Daoy (cell line): ENCODE data around the gene C20orf144. TPM values are rescaled to one million over a fixed set of nuclear protein-coding genes. Genes with fewer than 3 reads are reported as not detected.

Experiments
- DNase-seq: peaks from one replicate; pipeline ENCODE4 v3.0.0-alpha.2; 2015; ENCODE audit warnings: low read depth
- total RNA-seq: library from RNA; depleted of rRNA; stranded (reverse); fragments of >200 nt; shearing (Covaris generic); gene quantifications from 2 replicates; pipeline ENCODE4 v1.2.3, GENCODE V29; 2014

Gene C20orf144
- total RNA-seq, 1 experiment from 2014 or later = not detected

DNA sequence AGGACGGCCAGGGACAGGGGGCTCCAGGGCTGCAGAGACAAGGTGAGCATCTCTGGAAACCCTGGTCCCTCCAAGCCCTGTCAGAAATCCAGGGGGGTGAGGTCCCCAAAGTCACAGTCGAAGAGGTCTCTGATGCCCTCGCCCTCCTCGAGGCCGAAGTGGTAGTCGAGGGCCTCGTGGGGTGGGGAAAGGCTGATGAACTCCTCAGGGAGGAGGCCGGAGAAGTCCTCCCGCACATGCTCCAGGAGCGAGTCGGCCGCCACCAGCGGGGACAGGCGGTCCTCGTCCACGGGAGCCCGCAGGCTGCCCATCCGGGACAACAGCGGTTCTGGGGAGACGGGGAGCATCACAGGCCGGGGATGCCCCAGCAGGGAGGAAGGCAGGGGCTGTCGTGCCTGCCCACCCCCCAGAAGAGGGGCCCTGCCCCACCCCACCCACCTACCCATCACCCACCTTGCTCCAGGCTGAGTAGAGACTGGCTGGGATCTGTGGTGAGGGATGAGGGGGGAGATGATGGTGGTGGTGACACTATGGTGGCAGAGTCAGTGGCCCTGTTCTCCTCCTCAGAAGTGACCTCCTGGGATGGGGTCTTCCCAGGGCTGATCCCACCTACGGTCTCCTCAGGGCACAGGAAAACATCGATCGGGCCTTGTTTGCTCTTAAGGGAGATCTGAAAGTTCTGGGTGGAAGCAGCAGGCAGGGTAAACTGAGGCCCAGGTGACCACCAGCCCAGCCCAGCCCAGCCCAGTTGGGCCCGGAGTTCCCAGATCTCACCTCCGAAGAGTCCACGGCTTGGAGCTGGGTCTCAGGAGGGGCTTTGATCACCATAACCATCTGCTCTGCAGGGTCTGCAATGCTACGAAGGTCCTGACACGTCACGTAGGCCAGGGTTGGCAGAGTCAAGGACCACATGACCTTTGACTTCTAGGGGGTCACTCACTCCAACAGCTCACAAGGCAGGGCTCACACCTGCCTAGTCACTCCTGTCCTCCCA lies 14.8 kb downstream of the C20orf144 start:
- no peak for DNase-seq

DNA sequence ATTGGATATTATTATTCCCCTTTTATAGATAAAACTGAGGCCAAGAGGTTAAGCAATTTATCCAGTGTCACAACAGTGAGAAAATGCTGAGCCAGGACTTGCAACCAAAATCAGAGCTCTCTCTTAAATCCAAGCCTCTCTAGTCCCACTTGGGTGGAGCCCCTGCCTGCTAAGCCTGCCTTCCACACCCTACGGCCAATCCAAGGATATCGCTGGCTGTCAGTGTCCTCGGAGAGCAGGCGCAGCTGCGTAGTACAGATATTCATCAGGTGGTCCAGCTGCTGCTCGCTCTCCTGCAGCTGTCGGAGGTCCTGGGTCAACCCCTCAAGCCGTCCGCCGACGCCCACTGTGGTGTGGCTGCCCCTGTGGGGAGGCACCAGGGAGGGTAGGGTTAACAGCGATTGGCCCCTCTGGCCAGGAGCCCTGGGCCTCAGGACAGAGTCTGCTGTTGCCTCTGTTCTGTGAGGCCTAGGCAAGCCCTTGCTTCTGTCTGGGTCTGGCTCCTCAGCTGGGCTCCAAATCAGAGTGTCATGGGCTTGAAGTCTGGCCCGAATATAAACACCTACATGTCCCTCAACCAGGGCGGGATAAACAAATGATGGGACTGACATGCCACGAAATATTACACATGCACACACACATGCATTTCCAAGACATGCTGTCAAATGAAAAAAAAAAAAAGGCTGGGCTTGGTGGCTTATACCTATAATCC lies 16.0 kb downstream of the C20orf144 start:
- no peak for DNase-seq

DNA sequence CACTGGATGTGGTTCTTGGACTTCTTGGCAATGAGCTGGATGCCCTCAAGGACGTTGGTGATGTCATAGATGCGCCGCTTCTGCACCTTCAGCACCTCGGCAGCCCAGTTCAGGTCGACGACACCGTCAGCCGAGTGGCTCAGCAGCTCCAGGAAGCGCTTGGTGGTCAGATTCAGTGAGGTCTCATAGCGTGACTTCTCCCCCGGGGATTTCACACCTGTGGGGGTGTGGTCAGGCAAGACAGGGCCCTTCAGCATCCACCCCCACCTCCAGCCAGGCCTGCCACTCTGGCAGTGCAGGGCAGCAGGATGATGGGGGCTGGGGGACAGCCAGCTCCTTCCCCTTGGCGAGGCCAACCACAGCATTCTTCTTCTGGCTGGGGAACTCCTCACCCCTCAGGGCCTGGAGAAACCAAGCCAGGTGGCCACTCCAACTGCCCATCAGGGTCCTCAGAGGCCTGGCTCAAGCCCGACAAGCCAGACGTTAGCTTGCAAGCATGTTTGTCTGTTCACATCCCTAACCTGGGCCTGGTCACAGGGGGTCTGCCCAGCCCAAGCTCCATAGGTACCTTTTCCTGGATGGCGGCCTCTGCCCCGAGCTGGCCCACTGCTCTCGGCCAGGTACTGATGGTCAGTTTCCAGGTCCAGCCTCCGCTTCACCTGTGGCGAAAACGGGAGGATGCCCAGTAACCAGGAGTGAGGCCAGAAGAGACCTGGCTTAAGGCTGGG lies 17.8 kb downstream of the C20orf144 start:
- no peak for DNase-seq

DNA sequence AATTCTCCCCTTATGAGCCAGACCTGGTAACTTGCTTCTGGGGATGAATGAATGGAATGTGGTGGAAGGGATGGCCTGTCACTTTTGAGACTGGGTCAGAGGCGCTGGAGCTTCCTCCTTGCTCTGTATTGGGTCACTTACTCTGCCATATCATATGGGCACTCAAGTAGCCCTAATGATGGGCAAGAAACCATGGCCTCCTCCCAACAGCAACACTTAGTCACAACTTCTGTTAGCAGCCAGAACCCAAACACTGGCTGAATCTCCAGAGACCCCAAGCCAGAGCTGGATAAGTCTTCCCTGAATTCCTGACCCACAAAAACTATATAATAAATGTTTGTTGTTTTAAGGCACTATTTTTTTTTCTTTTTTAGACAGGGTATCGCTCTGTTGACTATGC lies 18.6 kb downstream of the C20orf144 start:
- DNase-seq = peak; percentile 47

DNA sequence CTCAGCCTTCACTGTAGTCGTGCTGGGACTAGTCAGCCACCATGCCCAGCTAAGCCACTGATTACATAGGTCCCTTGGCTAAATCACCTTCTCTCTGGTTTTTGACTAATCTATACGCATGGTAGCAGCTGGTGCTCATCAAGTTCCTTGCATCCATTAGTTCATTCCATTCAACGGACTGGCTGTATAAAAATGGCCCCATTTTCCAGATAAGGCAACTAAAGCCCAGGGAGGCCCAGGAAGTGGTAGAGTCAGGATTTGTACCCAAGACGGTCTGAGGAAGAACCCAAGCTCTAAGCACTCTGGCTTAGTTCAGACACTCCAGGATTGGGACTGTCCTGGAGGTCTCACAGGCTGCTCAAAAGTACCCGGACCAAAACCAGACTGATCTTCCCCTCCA lies 19.2 kb downstream of the C20orf144 start:
- no peak for DNase-seq

DNA sequence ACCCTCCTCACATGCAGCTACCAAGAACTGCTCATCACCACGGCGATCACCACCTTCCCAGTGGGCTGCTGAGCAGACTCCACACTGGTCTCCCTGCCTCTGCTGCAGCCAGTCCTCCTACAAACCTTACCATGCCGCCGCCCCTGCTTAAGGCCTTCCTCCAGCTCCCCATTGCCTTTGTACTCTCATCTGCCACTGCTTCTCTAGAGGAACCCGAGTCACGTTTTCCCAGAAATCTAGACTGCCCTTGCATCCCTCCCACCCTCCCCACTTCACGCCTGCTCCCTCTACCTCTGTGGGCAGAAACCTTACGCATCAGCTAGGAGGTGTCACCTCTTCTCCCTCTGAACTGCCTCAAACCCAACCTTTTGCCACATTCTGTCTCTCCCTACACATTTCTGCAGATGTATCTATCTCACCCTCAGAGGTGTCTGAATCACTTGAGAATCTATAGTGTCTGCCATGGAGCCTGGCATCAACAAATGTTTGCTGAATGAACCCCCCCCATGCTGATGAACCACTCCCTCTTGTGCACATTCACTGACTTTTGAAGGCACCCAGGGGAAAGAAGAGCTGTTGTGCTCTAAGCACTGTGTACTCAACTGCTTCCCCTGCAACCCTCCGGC lies 19.7 kb downstream of the C20orf144 start:
- no peak for DNase-seq

DNA sequence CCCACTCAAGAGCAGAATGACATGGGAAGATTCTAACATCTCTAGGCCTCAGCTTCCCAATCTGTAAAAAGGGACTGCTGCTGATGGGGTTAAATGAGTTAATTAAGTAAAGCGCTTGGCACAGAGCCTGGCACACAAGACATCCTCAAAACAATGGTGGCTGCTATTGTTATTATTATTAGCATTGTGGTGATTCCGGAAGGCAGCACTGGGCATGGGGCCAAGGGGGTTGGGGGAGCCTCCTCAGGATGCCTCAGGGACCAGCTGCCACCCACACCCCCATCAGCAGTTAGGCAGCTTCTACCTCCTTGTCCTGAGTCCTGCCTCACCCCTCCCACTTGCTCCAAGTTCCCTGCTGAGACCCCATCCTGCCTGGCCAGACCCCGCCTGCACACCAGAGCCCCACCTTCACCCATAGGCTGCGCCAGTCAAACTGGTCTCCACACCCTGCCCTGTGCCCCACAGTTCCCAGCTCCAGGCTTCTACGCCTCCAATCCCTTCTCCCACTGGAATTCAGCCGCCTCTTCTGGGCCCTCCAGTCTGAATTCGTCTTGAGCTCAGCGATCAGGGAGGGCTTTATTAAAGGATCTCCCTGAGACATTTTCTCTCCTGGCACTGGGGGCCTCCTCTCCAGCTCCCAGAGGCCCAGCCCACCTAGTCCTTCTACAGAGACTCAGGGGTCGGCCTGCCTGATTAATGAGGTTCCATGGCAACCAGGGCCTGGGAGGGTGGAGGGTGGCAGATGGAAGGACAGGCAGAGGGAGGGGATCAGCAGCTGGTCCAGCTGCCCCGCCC lies 22.6 kb downstream of the C20orf144 start:
- no peak for DNase-seq

DNA sequence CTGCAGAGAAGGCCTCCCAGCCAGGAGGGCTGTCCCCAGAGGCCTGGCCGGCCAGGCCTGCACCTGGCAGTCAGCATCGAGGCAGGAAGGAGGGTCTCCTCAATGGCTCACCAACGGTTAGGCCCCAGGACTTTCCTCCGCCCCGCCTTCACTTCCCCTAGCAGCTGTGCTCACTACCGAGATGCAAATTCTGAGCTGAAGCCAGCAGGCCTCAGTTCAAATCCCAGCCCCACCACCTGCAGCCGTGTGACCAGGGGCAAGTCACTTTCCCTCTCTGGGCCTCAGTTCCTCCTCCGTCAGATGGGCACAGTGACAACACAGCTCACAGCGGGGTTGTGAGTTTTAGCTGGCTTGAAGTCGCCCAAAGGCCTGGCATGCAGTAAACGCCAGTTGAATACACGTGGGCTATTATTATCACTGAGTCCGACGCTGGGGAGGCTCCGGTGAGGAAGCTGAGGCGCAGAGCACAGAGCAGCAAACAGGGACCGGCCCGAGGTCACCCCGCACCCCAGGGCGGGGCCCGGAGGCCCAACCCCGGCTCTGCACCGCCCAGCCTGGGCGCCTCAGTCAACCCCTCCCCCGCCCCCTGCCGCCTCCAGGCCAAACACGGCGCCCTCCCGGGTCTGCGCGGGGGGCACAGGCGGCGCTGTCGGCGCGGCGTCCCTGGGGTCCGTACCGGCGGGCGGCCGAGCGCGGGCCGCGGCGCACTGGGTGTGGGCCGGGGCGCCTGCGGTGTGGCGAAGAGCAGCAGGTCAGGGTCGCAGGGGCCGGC lies 23.4 kb downstream of the C20orf144 start:
- DNase-seq = peak; percentile 47

DNA sequence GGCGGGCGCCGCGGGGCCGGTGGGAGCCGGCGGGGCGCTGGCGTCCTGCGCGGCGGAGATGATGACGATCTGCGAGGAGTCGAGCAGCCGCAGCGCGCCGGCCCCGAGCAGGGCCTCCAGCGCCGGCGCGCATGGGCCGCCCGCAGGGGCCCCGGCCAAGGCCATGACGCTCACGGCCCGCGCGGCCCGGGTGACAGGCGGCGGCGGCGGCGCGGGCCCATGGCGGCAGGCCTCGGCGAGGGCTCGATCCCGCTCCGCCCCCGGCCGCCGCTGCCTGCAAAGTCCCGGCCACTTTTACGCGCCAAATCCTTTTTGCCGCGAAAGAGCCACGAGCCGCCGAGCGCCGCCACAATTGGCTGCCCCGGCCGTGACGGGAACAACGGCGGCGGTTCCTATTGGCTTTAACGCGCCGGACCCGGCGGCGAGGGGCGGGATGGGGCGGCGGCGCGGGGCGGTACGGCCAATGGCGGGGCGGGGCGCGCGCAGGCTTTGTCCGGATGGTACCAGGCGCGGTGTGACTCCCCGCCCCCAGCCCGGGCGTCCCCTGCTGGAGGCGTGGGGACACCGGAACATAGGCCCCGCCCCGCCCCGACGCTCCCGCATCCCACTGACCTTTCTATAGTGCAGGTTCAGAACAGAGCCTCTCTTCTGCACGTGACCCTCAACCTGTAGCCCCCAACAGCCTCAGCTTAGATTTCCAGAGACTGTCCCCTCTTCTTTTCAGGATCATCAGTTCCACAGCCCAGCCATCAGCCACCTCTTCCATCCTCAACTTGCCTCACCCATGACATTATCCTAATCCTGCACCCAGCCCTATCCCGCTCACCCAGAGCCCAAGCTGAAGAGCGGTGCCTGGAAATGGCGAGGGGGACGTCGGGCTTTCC lies 24.2 kb downstream of the C20orf144 start, which contains the start of gene E2F1:
Gene E2F1, minus strand, starts transcription at position 286 of the 884 bp plus-strand sequence. Its CDS starts 121 bp downstream, at position 165.
- DNase-seq = peak; percentile 98

DNA sequence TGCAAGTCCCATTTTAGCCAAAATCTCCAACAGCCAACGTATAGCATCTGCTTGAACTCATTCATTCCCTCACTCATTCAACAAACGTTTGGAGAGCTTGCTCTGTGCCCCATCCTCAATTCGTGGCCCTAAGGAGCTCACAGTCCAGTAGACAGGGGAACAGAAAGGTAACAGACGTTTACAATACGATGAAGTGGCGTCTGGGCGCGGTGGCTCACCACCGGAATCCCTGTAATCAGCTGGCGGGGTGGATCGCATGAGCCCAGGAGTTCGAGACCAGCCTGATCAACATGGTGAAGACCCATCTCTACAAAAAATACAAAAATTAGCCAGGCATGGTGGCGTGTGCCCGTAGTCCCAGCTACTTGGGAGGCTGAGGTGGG lies 24.8 kb downstream of the C20orf144 start:
- DNase-seq = no peak

DNA sequence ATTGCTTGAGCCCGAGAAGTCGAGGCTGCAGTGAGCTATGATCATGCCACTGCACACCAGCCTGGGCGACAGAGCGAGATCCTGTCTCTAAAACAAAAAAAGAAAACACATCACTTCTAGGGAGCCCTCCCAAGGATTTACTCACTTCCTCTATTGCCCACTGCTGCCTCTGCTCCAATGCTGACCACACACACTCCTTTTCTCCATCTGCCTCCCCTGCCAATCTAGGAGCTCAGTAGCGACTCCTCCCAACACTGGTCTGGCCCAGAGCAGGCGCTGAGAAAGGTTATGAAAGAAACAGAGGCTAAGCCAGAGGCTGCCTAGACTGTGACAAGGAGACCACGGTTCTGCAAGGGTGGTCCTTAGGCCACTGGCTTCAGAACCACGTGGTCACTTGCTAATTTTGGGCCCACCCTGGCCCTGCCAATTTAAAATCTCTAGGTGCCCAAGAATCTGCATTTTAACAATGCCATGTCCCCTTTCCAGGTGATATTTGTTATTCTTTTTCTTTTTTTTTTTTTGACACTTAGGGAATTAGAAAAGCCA lies 25.3 kb downstream of the C20orf144 start:
- DNase-seq = peak; percentile 78

DNA sequence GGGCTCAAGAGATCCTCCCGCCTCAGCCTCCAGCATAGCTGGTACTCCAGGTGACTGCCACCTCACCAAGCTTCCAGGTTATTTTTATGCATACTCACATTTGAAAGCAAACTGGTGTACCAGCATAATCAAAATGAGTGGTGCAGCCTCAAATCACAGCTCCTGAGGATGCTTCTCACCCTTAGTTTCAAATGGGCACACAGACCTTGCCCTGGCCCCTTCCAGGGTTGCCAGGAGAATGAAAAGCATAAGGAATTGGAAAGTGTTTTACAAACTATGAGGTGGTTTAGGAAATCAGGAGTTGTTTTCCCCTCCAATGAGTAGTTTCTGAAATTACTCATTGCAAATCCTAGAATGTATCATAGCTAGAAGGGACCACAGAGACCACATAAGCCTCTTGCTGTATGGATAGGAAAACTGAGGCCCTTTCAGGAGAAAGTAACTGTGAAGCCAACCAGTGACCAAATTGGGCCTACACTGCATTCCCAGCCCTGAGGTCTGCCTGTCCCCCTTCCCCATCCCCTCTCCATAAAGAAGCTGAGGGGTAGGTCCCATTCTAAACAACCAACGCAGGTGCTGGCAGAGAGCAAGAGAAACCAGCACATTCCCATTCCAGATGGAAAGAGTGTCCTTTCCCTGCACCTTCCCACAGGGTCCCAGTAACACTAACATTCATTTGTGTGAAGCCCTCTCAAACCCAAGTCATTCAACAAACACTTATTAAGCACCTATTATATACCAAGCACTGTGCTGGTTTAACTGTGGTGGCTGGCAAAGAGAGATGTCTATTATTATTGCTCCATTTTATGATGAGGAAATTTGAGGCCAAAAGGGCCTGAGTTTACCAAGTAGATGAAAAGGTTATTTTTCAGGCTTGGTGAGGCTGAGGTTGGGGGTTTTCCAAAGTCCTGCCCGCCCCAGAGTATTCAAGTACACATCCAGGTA lies 26.1 kb downstream of the C20orf144 start:
- DNase-seq = no peak

DNA sequence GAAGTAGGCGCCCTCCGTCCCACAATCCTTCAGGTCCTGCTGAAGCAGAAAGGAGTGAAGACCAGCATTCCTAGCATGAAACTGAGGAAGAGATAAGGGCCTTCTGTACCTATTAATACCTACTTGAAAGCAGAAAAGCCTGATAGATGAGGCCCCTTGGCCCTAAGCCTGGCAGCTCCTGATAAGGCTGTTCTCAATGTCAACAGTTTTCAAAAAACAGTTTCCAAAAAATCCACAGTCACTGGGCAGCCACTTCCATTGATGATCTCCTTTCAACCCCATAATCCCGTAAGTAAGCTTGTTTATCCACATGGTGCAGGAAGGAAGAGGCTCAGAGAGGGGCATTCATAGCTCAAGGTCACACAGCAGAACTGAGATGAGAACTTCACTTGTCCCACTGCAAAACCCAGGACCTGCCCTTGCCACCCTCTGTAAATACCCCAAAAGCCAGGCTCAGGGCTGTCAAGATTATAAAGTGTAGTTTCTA lies 26.9 kb downstream of the C20orf144 start:
- DNase-seq = no peak

DNA sequence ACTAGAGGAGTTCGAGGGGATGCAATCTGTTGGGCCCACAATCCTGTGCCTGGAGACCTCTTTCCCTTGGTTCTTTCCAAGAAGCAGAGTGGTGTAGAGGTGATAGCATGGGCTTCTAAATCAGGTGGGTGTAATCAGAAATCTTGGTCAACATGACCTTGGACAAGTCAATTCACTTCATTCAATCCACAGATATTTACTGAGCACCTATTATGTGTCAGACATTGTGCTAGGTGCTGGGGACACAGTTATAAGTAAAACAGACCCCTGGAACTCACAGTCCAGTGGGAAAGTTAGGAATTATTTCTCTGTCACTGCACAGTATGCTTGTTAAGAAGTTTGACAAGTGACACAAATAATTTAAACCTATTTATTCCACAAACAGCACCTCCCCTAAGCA lies 27.4 kb downstream of the C20orf144 start:
- DNase-seq = no peak

DNA sequence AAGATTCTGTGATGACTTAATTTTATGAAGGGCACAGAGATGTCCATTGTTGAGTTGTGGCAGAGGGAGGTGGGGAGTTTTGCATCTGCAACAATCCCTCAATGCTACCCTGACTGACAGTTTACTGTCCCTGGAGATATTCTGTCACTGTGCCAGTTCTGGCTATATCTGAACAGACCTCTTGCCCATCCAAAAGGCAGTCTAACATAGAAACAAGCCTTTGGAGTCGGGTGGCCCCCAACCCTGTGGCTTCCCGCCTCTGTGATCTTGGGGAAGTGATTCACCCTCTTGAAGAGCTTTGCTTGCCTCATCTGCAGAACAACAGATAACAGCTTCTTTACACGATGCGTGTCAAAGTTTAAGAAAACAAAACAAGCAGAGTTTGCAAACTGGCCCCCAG lies 27.8 kb downstream of the C20orf144 start:
- DNase-seq = peak; percentile 85

DNA sequence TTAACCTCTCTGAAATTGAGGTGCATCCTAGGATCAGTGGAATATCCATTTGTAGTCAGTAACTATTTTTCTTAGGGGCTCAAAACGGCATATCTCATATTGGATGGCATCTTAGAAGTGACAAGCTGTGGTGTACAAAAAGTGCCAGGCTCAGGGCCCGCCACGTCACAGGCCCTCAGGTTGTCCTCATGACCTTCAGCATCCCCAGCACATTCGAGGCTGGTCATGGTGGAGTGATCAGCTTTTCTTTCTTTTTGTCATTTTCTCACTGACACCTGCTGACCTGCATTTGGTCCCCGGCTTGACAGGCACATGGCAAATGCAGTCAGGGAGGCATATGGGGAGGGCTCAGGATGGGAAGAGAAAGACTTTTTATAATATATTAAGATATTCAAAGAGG lies 31.2 kb downstream of the C20orf144 start:
- DNase-seq = no peak
